GM12892 (cell line): ENCODE results near the gene PEX11A. TPM values are rescaled to one million over a fixed set of nuclear protein-coding genes. Genes with fewer than 3 reads are reported as not detected.
A peak's percentile ranks its signal among the peaks of the same experiment; 100 is the strongest.

ENCODE experiments used
- DNase-seq: peaks from one replicate; pipeline ENCODE4 v3.0.0; 2011; ENCODE audit not compliant: insufficient read length
- FAIRE-seq: peaks from 2 replicates; lab custom pipeline; 2011; peaks lifted over from hg19 to GRCh38; lab: Jason Lieb, UNC
- POLR2A ChIP-seq: IDR thresholded peaks from 2 replicates; pipeline ENCODE4 v1.6.1; 2011; ENCODE audit warnings: low read depth, low read length, control low read depth
- POLR2AphosphoS5 ChIP-seq: IDR thresholded peaks from 2 replicates; pipeline ENCODE4 v1.6.1; 2011; ENCODE audit warnings: low read depth, low read length, control low read depth
- TAF1 ChIP-seq: IDR thresholded peaks from 2 replicates; pipeline ENCODE4 v1.6.1; 2011; ENCODE audit warnings: low read depth, mild to moderate bottlenecking, control low read depth, low read length, borderline replicate concordance
- polyA plus RNA-seq: library from polyadenylated mRNA; unstranded; fragments of >200 nt; gene quantifications from one replicate; pipeline ENCODE4 v1.2.1, GENCODE V29; 2012; ENCODE audit warnings: missing spikeins, inconsistent platforms; ENCODE audit not compliant: missing spikeins

Gene PEX11A
- polyA plus RNA-seq: 3.4 TPM

- peak; percentile 73 for DNase-seq
- TF ChIP-seq TAF1 (no peak), POLR2A (no peak)
- FAIRE-seq: peak; percentile 86
These were observed at the start of gene PEX11A, which contains the start of gene WDR93 for GRCh38 chr15:89690276-89691218. Gene PEX11A, minus strand, starts transcription at chr15:89690754. Its CDS starts 122 bp downstream, at chr15:89690632. Gene WDR93, plus strand, starts transcription at chr15:89690811. Its CDS starts 10,936 bp downstream, at chr15:89701747.

- DNase-seq (no peak), FAIRE-seq (peak; percentile 81)
These were observed 49.6 kb upstream of the PEX11A start for GRCh38 chr15:89740137-89740536.

GRCh38 chr15:89735773-89736172, 45.2 kb upstream of the PEX11A start:
- FAIRE-seq (no peak), DNase-seq (no peak)
- TF ChIP-seq POLR2AphosphoS5 (no peak), TAF1 (no peak), POLR2A (no peak)

More at GRCh38 chr15:89740137-89740536, 49.6 kb upstream of the PEX11A start:
- TF ChIP-seq POLR2AphosphoS5: no peak
- TF ChIP-seq POLR2A: no peak
- no peak for TF ChIP-seq TAF1

GRCh38 chr15:89732451-89733172, 42.1 kb upstream of the PEX11A start:
- FAIRE-seq (no peak), DNase-seq (no peak)
- no peak for TF ChIP-seq TAF1
- TF ChIP-seq POLR2A: no peak
- no peak for TF ChIP-seq POLR2AphosphoS5

GRCh38 chr15:89731275-89731674, 40.7 kb upstream of the PEX11A start:
- DNase-seq: no peak
- TF ChIP-seq POLR2AphosphoS5 (no peak), POLR2A (no peak), TAF1 (no peak)
- FAIRE-seq: no peak

- DNase-seq (no peak), FAIRE-seq (no peak)
- TF ChIP-seq TAF1: no peak
- no peak for TF ChIP-seq POLR2A
- TF ChIP-seq POLR2AphosphoS5: no peak
These were observed 37.7 kb upstream of the PEX11A start for GRCh38 chr15:89728254-89728653.

- no peak for FAIRE-seq
- DNase-seq: no peak
- TF ChIP-seq TAF1 (no peak), POLR2A (no peak)
These were observed 34.5 kb upstream of the PEX11A start for GRCh38 chr15:89725064-89725463.

- DNase-seq (no peak), FAIRE-seq (no peak)
- TF ChIP-seq POLR2A (no peak), POLR2AphosphoS5 (no peak), TAF1 (no peak)
These were observed 34.1 kb upstream of the PEX11A start for GRCh38 chr15:89724621-89725020.

- DNase-seq (no peak), FAIRE-seq (no peak)
- TF ChIP-seq POLR2A (no peak), TAF1 (no peak), POLR2AphosphoS5 (no peak)
These were observed 32.5 kb upstream of the PEX11A start for GRCh38 chr15:89723031-89723430.

GRCh38 chr15:89714775-89715174, 24.2 kb upstream of the PEX11A start:
- TF ChIP-seq POLR2A (no peak), POLR2AphosphoS5 (no peak)
- no peak for FAIRE-seq
- no peak for DNase-seq

GRCh38 chr15:89707577-89707976, 17.0 kb upstream of the PEX11A start:
- DNase-seq (no peak), FAIRE-seq (no peak)
- TF ChIP-seq TAF1 (no peak), POLR2A (no peak), POLR2AphosphoS5 (no peak)

GRCh38 chr15:89704411-89704810, 13.9 kb upstream of the PEX11A start:
- DNase-seq: no peak
- TF ChIP-seq TAF1 (no peak), POLR2A (no peak), POLR2AphosphoS5 (no peak)
- FAIRE-seq: no peak

- no peak for TF ChIP-seq POLR2AphosphoS5
- TF ChIP-seq TAF1: no peak
- TF ChIP-seq POLR2A: no peak
- DNase-seq: no peak
- no peak for FAIRE-seq
These were observed 4.6 kb upstream of the PEX11A start for GRCh38 chr15:89695198-89695597.
